Measurements from ENCODE around the gene PSMG1. TPM values are rescaled to one million over a fixed set of nuclear protein-coding genes. Genes with fewer than 3 reads are reported as not detected.

PSMG1 gene
- total and polyA plus RNA-seq, 2 donors from 2014 or later = 25.9 to 50.8 TPM

DNA sequence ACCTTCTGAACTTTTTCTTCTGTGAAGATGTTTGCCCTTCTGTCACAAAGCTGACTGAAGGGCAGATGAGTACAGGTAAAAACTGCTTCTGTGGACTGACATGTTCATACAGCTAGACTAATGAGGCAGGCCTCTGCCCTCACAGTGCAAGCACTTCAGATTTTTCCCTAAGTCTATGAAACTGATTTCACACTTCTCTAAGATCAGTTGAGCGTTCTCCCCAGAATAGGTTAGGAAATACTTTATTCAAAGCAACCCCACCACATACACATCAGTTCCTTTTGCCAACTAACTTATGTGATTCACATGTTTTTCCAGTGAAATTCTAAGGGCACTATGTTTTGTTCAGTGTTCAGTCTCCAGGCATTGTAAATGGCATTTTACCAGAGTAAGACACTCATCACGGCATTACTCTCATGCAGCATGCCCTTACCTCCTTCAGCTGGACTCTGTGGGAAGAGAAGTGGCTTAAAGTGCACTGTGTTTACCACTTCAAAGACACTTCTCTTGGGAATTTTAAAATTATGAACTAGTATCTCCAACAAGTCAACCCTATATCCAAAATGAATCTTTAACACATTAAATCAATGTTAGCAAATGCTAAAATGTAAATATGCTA lies 5.4 kb upstream of the PSMG1 start:
- Histone ChIP-seq H3K36me3 (ENCODE audit: control insufficient read depth in 2 of 3, insufficient read depth in 3 of 3, low read length in 3 of 3) (no peaks in the 10 kb centered on the region), H3K27me3 (ENCODE audit: control insufficient read depth, insufficient read depth, low read length) (no peaks in the 10 kb centered on the region), H3K9me3 (ENCODE audit: control insufficient read depth in 2 of 3, insufficient read depth in 1 of 3, low read length in 3 of 3) (no peaks in the 10 kb centered on the region), H3K4me1 (ENCODE audit: control insufficient read depth in 2 of 3, insufficient read depth in 2 of 3, low read depth in 1 of 3, low read length in 3 of 3) (no peaks in the 10 kb centered on the region), H3K27ac (ENCODE audit: low read depth in 2 of 2, low read length in 2 of 2) (no peak overlapping the region), H3K4me3 (ENCODE audit: low read length in 3 of 3) (no peak overlapping the region), H3K9ac (ENCODE audit: low read length in 3 of 3) (no peak overlapping the region)
- no peak for DNase-seq
- FAIRE-seq = no peak
- intact Hi-C loops (cut with DNase I) = no loop called here
- no peak for TF ChIP-seq CTCF (IDR thresholded peaks at IDR 0.05; ENCODE audit: borderline replicate concordance, extremely low read depth, insufficient read depth)

DNA sequence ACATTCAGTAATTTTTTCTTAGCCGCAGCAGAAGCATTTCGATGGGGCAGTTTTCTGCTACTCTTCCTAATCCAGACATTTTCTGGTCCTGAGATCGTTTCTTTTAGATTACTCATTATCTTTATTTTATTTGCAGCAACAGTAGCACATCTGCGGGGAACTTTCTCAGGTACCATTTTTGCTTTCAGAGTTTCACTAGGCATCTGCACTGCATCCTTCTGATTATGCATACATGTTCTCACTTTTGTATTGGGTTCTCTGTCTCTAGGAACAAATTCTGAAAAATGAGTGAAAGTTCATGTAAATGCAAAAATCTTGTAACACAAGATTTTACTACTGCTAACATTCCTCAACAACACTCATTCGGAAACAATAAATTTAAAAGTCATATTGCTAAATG lies 3.9 kb upstream of the PSMG1 start:
- no peaks in the 10 kb centered on the region for H3K36me3 ChIP-seq (ENCODE audit: control insufficient read depth in 2 of 3, insufficient read depth in 3 of 3, low read length in 3 of 3)
- no peaks in the 10 kb centered on the region for H3K27me3 ChIP-seq (ENCODE audit: control insufficient read depth, insufficient read depth, low read length)
- no peak overlapping the region for H3K9ac ChIP-seq (ENCODE audit: low read length in 3 of 3)
- no peak overlapping the region for H3K27ac ChIP-seq (ENCODE audit: low read depth in 2 of 2, low read length in 2 of 2)
- no peak for DNase-seq
- H3K9me3 ChIP-seq (ENCODE audit: control insufficient read depth in 2 of 3, insufficient read depth in 1 of 3, low read length in 3 of 3) = no peaks in the 10 kb centered on the region
- TF ChIP-seq CTCF (IDR thresholded peaks at IDR 0.05; ENCODE audit: borderline replicate concordance, extremely low read depth, insufficient read depth) = no peak
- peaks cover 0 to 5% (median 3%) of the 10 kb centered on the region in 3 donors for H3K4me1 ChIP-seq (ENCODE audit: control insufficient read depth in 2 of 3, insufficient read depth in 2 of 3, low read depth in 1 of 3, low read length in 3 of 3)
- no peak for FAIRE-seq
- intact Hi-C loops (cut with DNase I) = no loop called here
- H3K4me3 ChIP-seq (ENCODE audit: low read length in 3 of 3) = no peak overlapping the region

DNA sequence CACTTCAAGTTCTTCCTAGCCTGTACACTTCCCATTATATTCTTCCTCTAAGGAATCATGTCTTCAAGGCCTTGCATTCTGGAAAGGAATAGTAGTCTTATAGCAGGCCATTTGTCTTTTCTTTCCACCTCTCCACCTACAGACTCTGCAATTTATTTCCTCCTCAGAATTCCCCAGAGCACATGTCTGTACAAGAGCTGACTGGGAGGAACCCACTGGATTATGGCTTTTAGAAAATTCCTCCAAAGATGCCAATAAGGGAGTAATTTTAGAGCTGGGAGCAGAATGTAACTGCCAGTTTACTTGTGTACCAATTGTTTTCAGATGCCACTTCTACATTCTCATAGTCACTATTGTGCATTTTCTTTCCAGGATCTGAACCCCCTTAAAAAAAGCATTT lies 3.4 kb upstream of the PSMG1 start:
- H3K27ac ChIP-seq (ENCODE audit: low read depth in 2 of 2, low read length in 2 of 2) = no peak overlapping the region
- no peaks in the 10 kb centered on the region for H3K9me3 ChIP-seq (ENCODE audit: control insufficient read depth in 2 of 3, insufficient read depth in 1 of 3, low read length in 3 of 3)
- TF ChIP-seq CTCF (IDR thresholded peaks at IDR 0.05; ENCODE audit: borderline replicate concordance, extremely low read depth, insufficient read depth) = no peak
- H3K9ac ChIP-seq (ENCODE audit: low read length in 3 of 3) = no peak overlapping the region
- DNase-seq = no peak
- H3K36me3 ChIP-seq (ENCODE audit: control insufficient read depth in 2 of 3, insufficient read depth in 3 of 3, low read length in 3 of 3) = no peaks in the 10 kb centered on the region
- intact Hi-C loops (cut with DNase I) = no loop called here
- H3K4me1 ChIP-seq (ENCODE audit: control insufficient read depth in 2 of 3, insufficient read depth in 2 of 3, low read depth in 1 of 3, low read length in 3 of 3) = peaks cover 0 to 8% (median 6%) of the 10 kb centered on the region in 3 donors
- FAIRE-seq = no peak
- no peaks in the 10 kb centered on the region for H3K27me3 ChIP-seq (ENCODE audit: control insufficient read depth, insufficient read depth, low read length)
- H3K4me3 ChIP-seq (ENCODE audit: low read length in 3 of 3) = no peak overlapping the region

- Histone ChIP-seq H3K27me3 (ENCODE audit: control insufficient read depth, insufficient read depth, low read length) (no peaks in the 10 kb centered on the region), H3K27ac (ENCODE audit: low read depth in 2 of 2, low read length in 2 of 2) (no peak overlapping the region), H3K9me3 (ENCODE audit: control insufficient read depth in 2 of 3, insufficient read depth in 1 of 3, low read length in 3 of 3) (no peaks in the 10 kb centered on the region), H3K36me3 (ENCODE audit: control insufficient read depth in 2 of 3, insufficient read depth in 3 of 3, low read length in 3 of 3) (no peaks in the 10 kb centered on the region), H3K9ac (ENCODE audit: low read length in 3 of 3) (no peak overlapping the region), H3K4me3 (ENCODE audit: low read length in 3 of 3) (no peak overlapping the region), H3K4me1 (ENCODE audit: control insufficient read depth in 2 of 3, insufficient read depth in 2 of 3, low read depth in 1 of 3, low read length in 3 of 3) (peaks cover 0 to 8% (median 6%) of the 10 kb centered on the region in 3 donors)
- DNase-seq (no peak), FAIRE-seq (no peak)
- TF ChIP-seq CTCF (IDR thresholded peaks at IDR 0.05; ENCODE audit: borderline replicate concordance, extremely low read depth, insufficient read depth) = no peak
- intact Hi-C loops (cut with DNase I) = no loop called here
Observed at GRCh38 chr21:39185157-39185556, 1.9 kb upstream of the PSMG1 start.

All from kidney (tissue), 14 donors.